DMS79 treated with DMSO at 0.1 percent for 48 hours (cell line): ENCODE results near the gene PLXNA4.

Experiments used
- DNase-seq: peaks from one replicate; lab custom pipeline; 2025; lab: John Stamatoyannopoulos, UW

PLXNA4 gene

GRCh38 chr7:132142006-132142405, 434.3 kb downstream of the PLXNA4 start:
- DNase-seq = no peak

GRCh38 chr7:132141109-132141508, 435.2 kb downstream of the PLXNA4 start:
- DNase-seq = no peak

DNA sequence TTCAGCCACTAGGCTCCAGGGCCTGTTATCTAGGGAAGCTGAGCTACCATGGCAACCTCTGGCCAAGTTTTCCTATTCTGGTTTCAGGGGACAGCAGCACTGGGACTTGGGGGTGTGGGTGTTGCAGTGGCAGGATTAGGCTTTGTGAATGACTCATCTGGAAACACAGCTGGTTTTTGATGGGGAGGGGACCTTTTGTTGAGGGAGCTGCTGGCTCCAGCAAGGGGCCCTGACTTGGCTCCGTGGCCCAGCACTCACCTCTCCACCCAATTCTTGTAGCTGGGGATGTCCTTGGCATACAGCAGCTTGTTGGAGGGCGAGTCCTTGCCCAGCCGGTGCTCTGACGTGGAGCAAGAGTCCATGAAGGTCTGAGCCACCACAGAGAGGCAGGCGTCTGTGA, 435.9 kb downstream of the PLXNA4 start:
- no peak for DNase-seq

- no peak for DNase-seq
Measured at GRCh38 chr7:132138817-132139216, 437.5 kb downstream of the PLXNA4 start.

- DNase-seq = no peak
Measured at GRCh38 chr7:132137681-132138080, 438.6 kb downstream of the PLXNA4 start.

DNA sequence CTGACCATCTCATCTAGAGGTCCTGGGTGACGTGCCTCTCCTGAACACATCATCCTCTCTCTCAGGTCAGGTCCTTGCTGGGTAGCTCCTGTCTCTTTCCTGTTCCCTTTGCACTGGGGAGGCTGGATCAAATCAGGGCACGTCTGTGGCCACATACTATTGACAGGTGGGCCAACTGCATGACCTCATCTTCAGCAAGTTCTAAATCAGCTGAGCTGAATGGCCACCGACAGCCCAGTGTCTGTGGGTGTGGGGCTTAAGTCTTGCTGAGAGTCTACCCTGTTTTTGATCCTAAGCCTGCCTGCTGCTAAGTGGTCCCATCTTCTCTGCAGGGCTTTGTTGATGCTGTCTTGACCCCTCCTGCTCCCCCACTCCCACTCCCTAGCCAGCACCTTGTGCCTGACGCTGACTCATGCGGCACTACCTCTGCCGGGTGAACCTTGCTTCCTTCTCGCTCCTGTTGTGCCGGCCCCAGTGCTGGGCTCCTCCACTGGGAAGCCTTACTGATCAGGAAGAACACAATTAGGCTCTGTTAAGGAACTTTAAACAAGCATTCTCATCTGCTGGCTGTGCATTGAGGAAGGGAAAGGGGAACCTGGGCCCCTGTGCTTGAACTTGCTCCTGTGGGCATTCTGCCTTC, 440.4 kb downstream of the PLXNA4 start:
- DNase-seq = no peak

- no peak for DNase-seq
Measured at GRCh38 chr7:132134814-132135445, 441.3 kb downstream of the PLXNA4 start.

DNA sequence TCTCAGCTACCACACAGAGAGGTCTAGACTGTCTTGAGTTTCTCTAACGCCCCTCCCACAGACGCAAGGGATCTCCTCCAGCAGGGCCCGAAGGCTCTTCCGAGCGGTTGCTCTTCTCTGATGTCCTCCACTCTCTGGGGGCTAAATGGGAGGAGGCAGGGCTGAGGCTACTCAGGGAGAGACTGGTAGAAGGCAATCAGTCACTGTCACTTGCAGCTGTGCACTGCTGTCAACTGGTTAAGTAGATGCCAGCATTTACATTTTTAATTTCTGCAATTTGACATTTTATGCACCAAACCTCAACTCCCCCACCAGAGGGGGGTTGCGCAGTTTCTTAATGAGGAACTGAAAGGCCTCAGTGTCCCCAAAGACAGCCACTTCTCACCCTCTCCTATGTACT, 442.8 kb downstream of the PLXNA4 start:
- DNase-seq = no peak

DNA sequence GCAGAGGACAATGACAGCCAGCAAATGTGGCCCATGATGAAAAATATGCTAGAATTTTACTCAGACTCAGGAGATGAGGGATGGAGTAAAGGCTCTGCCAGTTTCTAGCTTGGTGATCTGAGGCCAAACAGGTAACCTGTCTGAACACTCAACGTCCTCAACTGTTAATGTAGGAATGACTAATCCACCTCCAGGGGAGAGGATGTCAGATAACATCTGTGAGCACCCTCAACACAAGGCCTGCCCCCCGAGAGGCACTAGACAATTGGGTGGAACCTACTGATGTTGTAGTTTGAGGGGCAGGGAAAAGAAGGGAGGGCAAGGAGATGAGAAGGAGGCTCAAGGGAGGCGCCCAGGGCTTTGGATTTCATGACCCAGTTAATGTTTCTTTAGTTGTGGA, 445.1 kb downstream of the PLXNA4 start:
- DNase-seq = no peak

DNA sequence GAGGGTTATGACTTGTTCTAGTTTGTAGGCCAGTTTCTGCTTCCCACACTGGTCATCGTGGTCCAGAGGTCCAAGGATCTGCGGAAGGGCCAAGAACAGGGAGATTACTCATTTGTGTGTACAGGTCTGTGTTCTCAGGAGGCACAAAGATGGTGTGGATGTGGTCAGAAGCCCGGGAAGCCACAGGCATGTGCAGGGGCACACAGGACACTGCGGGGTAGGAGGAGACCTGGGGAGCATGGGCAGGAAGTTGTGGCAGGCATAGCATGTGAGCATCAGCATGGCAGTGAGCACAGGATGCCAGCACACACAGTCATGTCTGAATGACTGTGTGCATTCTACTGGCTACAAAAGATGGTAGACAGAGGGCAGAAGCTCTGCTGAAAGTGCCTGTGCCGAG, 445.8 kb downstream of the PLXNA4 start:
- DNase-seq = no peak

DNA sequence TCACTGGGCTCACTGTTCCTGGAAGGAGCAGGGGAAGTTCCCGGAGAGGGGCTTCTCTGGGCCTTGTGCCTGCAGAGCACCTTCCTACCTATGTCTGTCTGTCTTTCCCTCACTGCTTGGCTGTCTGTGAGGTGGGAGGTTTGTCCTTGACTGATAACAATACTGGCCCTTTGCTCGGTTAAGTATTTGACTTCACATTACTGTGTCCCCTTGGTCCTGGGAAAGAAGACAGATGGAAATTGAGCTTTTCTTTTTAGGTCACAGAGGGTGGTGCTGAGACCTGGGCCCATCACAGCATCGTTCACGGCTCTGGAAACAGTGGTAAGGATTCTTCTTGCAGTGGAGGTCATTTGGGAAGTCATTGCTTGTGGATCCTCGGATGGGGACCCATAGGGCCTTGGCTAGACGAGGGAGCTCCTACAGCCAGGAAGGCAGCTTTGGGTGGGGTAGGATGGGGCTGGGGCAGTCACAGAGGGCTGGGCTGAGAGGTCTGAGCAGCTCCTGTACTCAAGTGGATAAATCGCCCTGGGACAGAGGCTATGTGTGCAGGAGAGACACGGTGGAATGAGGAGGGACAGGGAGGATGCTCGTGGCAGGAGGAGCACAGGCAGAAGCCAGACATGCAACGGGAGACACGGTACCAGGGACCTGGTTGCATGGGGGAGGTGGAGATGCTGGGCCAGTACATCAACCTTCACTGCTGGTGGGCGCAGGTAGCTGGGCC, 450.2 kb downstream of the PLXNA4 start:
- no peak for DNase-seq

DNA sequence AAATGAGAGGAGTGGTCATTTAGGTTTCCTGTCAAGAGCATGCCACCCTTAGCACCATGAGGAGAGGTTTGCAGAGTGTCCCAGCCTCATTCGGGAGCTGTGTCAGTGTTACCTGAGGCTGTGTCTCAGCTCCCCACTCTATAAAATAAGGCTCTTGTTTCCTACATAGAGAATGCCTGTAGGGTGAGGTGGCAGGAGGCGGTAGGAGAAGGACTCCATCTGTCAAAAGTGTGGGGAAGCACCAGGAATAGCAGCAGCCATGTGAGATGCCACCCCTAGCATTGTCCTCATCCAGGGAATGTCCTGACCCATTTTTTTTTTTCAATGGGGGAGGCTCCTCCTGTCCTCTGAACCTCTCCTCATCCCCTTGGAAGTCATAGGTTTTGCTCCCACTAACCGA, 451.2 kb downstream of the PLXNA4 start:
- no peak for DNase-seq

DNA sequence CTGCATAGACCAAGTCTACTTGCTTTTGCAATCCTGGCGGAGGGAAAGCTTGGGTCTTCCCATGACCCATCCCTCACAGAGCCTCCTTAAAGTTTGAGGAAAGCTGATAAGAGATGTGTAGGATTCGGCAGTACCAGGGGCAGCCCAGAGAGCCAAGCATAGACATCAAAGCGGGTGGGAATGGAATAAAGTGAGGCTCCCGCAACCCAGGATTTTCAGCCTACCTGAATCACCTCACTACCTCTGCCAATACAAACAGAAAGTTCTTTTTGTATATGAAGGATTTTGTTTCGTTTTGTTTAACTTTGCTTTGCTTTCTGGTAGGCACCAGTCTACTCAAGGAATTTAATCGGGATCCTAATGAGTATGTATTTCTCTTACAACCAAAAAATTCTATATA, 451.7 kb downstream of the PLXNA4 start:
- no peak for DNase-seq

GRCh38 chr7:132123773-132124172, 452.5 kb downstream of the PLXNA4 start:
- no peak for DNase-seq

DNA sequence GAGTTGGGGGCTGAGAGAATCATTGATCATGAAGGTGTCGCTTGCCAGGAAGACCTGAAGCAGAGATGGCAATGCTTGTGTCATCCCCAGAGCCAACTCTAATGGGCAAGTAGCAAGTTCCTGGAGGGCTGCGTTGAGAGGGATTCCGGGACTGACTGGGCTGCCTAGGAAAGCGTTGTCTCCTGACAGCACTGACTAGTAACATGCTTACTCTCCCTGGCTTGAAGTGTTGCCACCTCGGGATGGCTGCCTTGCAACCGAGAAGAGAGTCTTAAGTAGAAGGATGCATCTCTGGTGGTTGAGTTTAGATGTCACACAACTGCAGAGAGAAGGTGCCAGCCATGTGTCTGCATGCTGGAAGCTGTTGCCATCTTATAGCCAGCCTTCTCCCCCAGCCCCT, 453.4 kb downstream of the PLXNA4 start:
- DNase-seq = no peak

GRCh38 chr7:132121987-132122386, 454.3 kb downstream of the PLXNA4 start:
- no peak for DNase-seq

- DNase-seq = no peak
Measured at GRCh38 chr7:132118641-132119040, 457.6 kb downstream of the PLXNA4 start.

GRCh38 chr7:132117636-132118035, 458.6 kb downstream of the PLXNA4 start:
- no peak for DNase-seq

GRCh38 chr7:132117181-132117580, 459.1 kb downstream of the PLXNA4 start:
- DNase-seq = no peak

DNA sequence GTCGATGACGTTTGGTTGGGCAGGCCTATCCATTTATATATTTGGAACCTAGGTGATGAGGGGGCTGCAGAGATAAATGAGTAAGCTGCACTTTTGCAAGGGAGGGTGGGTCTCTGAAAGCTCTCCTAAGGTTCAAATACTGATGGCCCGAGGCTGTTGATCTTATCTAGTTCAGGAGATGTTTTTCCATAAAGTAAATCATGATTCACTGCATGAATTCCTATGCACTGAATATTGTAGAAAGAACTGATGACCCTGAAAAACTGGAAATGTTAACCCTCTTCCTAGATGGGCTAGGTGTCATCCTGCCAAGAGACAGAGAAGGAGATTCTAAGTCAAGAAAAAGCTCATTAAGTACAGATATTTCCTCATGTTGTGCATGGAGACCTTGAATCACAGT, 459.9 kb downstream of the PLXNA4 start:
- no peak for DNase-seq

DNA sequence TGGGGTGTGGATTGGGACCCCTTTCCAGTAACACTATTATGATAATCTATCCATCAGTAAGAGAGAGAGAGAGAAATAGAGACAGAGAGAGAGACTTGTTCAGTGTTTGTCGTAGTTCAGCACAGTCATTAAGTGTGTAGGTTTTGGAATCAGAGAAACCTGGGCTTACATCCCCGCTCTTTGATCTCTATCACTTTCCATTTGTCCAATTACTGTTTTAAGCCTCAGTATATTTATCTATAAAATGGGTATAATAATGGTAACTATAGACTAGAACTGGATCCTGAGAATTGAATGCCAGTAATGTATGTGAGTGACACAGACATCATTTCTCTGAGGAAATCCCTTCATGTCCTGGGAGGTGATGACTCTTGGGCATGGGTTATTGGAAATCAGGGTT, 460.5 kb downstream of the PLXNA4 start:
- DNase-seq = no peak

GRCh38 chr7:132115028-132115427, 461.2 kb downstream of the PLXNA4 start:
- DNase-seq = no peak

DNA sequence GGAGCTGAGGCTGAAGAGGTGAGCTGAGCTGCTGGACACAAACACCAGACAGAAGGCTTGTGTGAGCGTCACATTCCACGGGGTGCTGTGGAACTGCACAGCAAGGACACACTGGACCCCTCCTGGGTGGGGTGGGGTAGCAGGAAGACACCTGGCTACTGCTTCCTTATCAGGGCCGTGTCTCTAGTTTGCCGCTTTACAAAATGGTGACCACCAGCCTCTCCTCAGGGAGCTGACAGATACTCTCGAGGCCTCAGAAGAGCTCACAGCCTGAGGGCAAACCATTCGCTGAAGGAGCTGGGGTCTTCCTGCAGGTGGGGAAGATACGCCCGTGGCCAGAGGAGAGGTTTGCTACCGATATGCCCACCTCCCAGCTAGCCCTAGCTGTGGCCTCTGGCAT, 461.9 kb downstream of the PLXNA4 start:
- DNase-seq = no peak
